AG20443 (cell line): ENCODE data around the gene TRH.
"Not testable (repeated sequence)": the region's sequence is repeated elsewhere in the genome, so short reads cannot be mapped to it uniquely, and the experiment has no call there.

Source experiments
- DNase-seq: peaks from one replicate; pipeline ENCODE4 v3.0.0; 2012; ENCODE audit warnings: low spot score, mixed read lengths

Gene TRH

GRCh38 chr3:130010556-130010955 is 36.0 kb downstream of the TRH start:
- no peak for DNase-seq

- DNase-seq: not testable (repeated sequence)
Observed at GRCh38 chr3:130012108-130012507, 37.6 kb downstream of the TRH start.

GRCh38 chr3:130013246-130013645 is 38.7 kb downstream of the TRH start:
- not testable (repeated sequence) for DNase-seq

GRCh38 chr3:130014526-130014925 is 40.0 kb downstream of the TRH start:
- peak; percentile 33 for DNase-seq

- not testable (repeated sequence) for DNase-seq
Observed at GRCh38 chr3:130017661-130018060, 43.1 kb downstream of the TRH start.

- not testable (repeated sequence) for DNase-seq
Observed at GRCh38 chr3:130026146-130026829, 51.8 kb downstream of the TRH start.

- DNase-seq: not testable (repeated sequence)
Observed at GRCh38 chr3:130027437-130027836, 52.9 kb downstream of the TRH start.
